ENCODE results near the gene SLC45A2.

GRCh38 chr5:33944543-33945132 lies 39.9 kb downstream of the SLC45A2 start:
- TF ChIP-seq CTCF (IDR thresholded peaks at IDR 0.05) (no peak), POLR2A (IDR thresholded peaks at IDR 0.05) (no peak)
